Measurements from ENCODE around the gene RNF13.

The RNF13 gene

GRCh38 chr3:149781211-149781610, 31.8 kb upstream of the RNF13 start:
- no peaks in the 10 kb centered on the region for H3K9me3 ChIP-seq (ENCODE audit: control insufficient read depth, insufficient read depth, low read length)
- H3K4me1 ChIP-seq (ENCODE audit: control insufficient read depth, insufficient read depth, low read length), result no peaks in the 10 kb centered on the region
- H3K36me3 ChIP-seq (ENCODE audit: control insufficient read depth, insufficient read depth, low read length), result no peaks in the 10 kb centered on the region
- H3K9ac ChIP-seq (ENCODE audit: low read depth, low read length), result no peak overlapping the region
- no peaks in the 10 kb centered on the region for H3K27me3 ChIP-seq (ENCODE audit: control insufficient read depth, insufficient read depth, low read length)
- H3K4me3 ChIP-seq (ENCODE audit: low read depth, low read length), result no peak overlapping the region

DNA sequence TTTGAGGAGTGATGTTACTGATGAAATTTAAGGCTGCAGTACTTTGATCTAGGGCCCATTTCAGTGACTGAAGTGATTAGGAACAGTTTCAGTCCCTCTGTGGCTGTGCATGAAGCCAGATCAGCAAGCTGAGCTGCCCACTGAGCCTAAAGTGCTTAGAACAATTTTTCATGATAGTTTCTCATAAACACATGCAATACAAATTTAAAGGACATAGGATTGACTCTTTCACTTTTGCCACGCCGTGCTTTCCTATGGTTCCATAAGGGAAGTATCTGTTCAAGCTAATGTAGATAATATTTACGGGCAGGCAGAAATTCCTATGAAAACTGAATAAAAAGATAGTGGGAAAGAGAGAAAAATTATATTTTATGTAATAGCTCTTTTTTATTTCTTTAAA, 31.3 kb upstream of the RNF13 start:
- Histone ChIP-seq H3K9me3 (ENCODE audit: control insufficient read depth, insufficient read depth, low read length) (no peaks in the 10 kb centered on the region), H3K4me3 (ENCODE audit: low read depth, low read length) (no peak overlapping the region), H3K4me1 (ENCODE audit: control insufficient read depth, insufficient read depth, low read length) (no peaks in the 10 kb centered on the region), H3K36me3 (ENCODE audit: control insufficient read depth, insufficient read depth, low read length) (no peaks in the 10 kb centered on the region), H3K27me3 (ENCODE audit: control insufficient read depth, insufficient read depth, low read length) (no peaks in the 10 kb centered on the region), H3K9ac (ENCODE audit: low read depth, low read length) (no peak overlapping the region)

- H3K36me3 ChIP-seq (ENCODE audit: control insufficient read depth, insufficient read depth, low read length), result no peaks in the 10 kb centered on the region
- H3K4me1 ChIP-seq (ENCODE audit: control insufficient read depth, insufficient read depth, low read length), result no peaks in the 10 kb centered on the region
- H3K27me3 ChIP-seq (ENCODE audit: control insufficient read depth, insufficient read depth, low read length), result no peaks in the 10 kb centered on the region
- no peak overlapping the region for H3K9ac ChIP-seq (ENCODE audit: low read depth, low read length)
- no peaks in the 10 kb centered on the region for H3K9me3 ChIP-seq (ENCODE audit: control insufficient read depth, insufficient read depth, low read length)
- H3K4me3 ChIP-seq (ENCODE audit: low read depth, low read length), result no peak overlapping the region
These were observed 29.4 kb upstream of the RNF13 start for GRCh38 chr3:149783576-149783975.

GRCh38 chr3:149784064-149784704, 28.8 kb upstream of the RNF13 start:
- no peak overlapping the region for H3K4me3 ChIP-seq (ENCODE audit: low read depth, low read length)

DNA sequence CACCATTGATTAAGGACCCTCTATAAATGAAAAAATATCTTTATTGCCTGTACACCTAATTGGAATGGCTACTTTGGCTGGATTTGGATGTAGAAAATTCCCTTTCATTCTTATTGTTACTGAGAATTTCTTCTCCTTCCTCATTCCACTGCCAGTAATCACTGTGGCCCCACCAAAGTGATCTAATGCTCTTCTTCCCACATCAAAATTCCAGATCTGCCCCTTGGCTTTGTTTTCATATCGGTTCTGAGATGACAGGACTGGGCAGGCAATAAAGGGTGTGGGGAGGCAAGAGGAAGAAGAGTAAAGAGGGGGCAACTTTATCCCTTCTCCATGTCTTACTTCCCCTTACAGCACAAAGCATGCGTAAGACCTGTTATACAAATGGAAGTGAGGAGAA, 22.7 kb upstream of the RNF13 start:
- Histone ChIP-seq H3K9ac (ENCODE audit: low read depth, low read length) (no peak overlapping the region), H3K9me3 (ENCODE audit: control insufficient read depth, insufficient read depth, low read length) (no peaks in the 10 kb centered on the region)

More at GRCh38 chr3:149784064-149784704, 28.8 kb upstream of the RNF13 start:
- Histone ChIP-seq H3K9ac (ENCODE audit: low read depth, low read length) (no peak overlapping the region), H3K27me3 (ENCODE audit: control insufficient read depth, insufficient read depth, low read length) (no peaks in the 10 kb centered on the region), H3K4me1 (ENCODE audit: control insufficient read depth, insufficient read depth, low read length) (no peaks in the 10 kb centered on the region), H3K9me3 (ENCODE audit: control insufficient read depth, insufficient read depth, low read length) (no peaks in the 10 kb centered on the region), H3K36me3 (ENCODE audit: control insufficient read depth, insufficient read depth, low read length) (no peaks in the 10 kb centered on the region)

GRCh38 chr3:149790698-149791097, 22.3 kb upstream of the RNF13 start:
- no peak overlapping the region for H3K9ac ChIP-seq (ENCODE audit: low read depth, low read length)
- H3K4me3 ChIP-seq (ENCODE audit: low read depth, low read length), result no peak overlapping the region
- no peaks in the 10 kb centered on the region for H3K9me3 ChIP-seq (ENCODE audit: control insufficient read depth, insufficient read depth, low read length)
- no peaks in the 10 kb centered on the region for H3K27me3 ChIP-seq (ENCODE audit: control insufficient read depth, insufficient read depth, low read length)
- H3K36me3 ChIP-seq (ENCODE audit: control insufficient read depth, insufficient read depth, low read length), result no peaks in the 10 kb centered on the region
- H3K4me1 ChIP-seq (ENCODE audit: control insufficient read depth, insufficient read depth, low read length), result no peaks in the 10 kb centered on the region

More for the DNA sequence above, 22.7 kb upstream of the RNF13 start:
- H3K4me3 ChIP-seq (ENCODE audit: low read depth, low read length), result no peak overlapping the region
- H3K36me3 ChIP-seq (ENCODE audit: control insufficient read depth, insufficient read depth, low read length), result no peaks in the 10 kb centered on the region
- no peaks in the 10 kb centered on the region for H3K4me1 ChIP-seq (ENCODE audit: control insufficient read depth, insufficient read depth, low read length)
- H3K27me3 ChIP-seq (ENCODE audit: control insufficient read depth, insufficient read depth, low read length), result no peaks in the 10 kb centered on the region

DNA sequence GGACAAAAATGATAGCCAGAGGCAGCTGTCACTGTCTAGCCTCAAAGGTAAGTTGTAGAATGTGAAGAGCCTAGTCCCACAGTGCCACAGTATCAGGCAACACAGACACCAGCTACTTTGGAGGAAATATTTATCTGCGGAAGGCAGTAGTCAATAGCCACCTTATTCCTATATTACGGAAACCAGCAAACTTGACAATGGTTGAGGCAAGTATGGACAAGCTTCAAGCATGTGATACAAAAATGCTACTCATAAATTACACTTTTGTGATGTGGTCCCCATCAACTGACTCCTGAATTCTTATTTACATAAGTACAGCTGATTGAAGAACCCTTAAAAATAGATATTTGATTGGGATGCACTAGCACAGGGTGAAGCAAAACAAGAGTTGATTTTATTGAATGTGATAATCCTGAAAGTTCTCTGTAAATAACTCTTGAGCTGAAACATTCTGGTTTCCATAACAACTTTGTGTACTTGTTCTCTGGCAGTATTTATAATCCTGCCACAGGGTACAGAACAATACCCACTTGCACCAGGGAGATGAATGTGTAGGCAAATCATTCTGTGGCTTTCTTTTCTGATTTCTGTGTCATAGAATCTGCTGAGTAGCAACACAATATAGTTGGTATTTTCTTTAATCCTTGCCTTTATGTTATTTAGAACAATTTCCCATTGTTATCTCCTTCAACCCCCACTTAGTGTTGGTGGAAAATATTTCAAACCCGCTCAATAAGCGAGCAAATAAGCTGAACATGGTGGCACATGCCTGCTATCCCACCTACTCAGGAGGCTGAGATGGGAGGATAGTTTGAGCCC, 20.4 kb upstream of the RNF13 start, which contains the start of gene ANKUB1:
Gene ANKUB1 (minus strand): TSS at position 103 of the 819 bp plus-strand sequence. CDS start 188 bp downstream, outside the sequence.
- Histone ChIP-seq H3K36me3 (ENCODE audit: control insufficient read depth, insufficient read depth, low read length) (no peaks in the 10 kb centered on the region), H3K4me1 (ENCODE audit: control insufficient read depth, insufficient read depth, low read length) (no peaks in the 10 kb centered on the region), H3K4me3 (ENCODE audit: low read depth, low read length) (no peak within 1 kb of the TSS), H3K9ac (ENCODE audit: low read depth, low read length) (no peak within 1 kb of the TSS), H3K27me3 (ENCODE audit: control insufficient read depth, insufficient read depth, low read length) (no peaks in the 10 kb centered on the region), H3K9me3 (ENCODE audit: control insufficient read depth, insufficient read depth, low read length) (no peaks in the 10 kb centered on the region)

DNA sequence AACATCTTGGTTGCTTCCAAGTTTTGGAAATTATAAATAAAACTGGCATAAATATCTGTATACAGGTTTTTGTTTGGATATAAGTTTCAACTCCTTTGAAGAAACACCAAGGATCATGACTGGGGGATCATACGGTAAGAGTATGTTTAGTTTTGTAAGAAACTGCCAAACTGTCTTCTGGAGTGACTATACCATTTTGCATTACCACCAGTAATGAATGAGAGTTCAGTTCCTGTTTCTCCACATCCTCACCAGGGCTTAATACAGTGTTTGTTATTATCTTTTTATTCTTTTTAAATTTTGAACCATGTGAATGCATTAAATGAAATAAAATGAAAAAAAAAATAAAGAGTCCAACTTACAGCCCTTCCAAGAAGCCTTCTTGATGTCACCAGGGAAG, 17.0 kb upstream of the RNF13 start:
- no peaks in the 10 kb centered on the region for H3K9me3 ChIP-seq (ENCODE audit: control insufficient read depth, insufficient read depth, low read length)
- no peak overlapping the region for H3K4me3 ChIP-seq (ENCODE audit: low read depth, low read length)
- no peak overlapping the region for H3K9ac ChIP-seq (ENCODE audit: low read depth, low read length)
- no peaks in the 10 kb centered on the region for H3K4me1 ChIP-seq (ENCODE audit: control insufficient read depth, insufficient read depth, low read length)
- no peaks in the 10 kb centered on the region for H3K27me3 ChIP-seq (ENCODE audit: control insufficient read depth, insufficient read depth, low read length)
- H3K36me3 ChIP-seq (ENCODE audit: control insufficient read depth, insufficient read depth, low read length), result no peaks in the 10 kb centered on the region

- Histone ChIP-seq H3K27me3 (ENCODE audit: control insufficient read depth, insufficient read depth, low read length) (no peaks in the 10 kb centered on the region), H3K4me1 (ENCODE audit: control insufficient read depth, insufficient read depth, low read length) (no peaks in the 10 kb centered on the region), H3K9ac (ENCODE audit: low read depth, low read length) (no peak overlapping the region), H3K4me3 (ENCODE audit: low read depth, low read length) (no peak overlapping the region), H3K9me3 (ENCODE audit: control insufficient read depth, insufficient read depth, low read length) (no peaks in the 10 kb centered on the region), H3K36me3 (ENCODE audit: control insufficient read depth, insufficient read depth, low read length) (no peaks in the 10 kb centered on the region)
These were observed 12.3 kb upstream of the RNF13 start for GRCh38 chr3:149800693-149801092.

DNA sequence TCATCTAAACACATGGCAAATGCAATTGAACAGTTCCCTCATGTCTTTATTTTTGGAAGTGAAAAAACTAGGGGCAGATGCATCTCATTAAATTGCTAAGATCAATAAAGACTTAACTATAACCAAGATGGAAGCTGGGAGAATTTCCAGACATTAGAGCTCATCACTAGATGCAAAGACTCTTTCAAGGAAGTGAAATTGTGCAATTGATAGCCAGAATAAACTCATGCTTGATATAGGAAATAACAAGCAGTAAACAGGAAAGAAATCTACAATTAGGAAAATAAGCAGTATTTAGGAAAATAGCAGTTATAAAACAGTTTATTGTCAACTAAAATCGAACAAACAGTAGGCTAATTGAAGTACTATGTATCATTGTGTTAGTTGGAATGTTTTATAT, 11.8 kb upstream of the RNF13 start:
- Histone ChIP-seq H3K4me1 (ENCODE audit: control insufficient read depth, insufficient read depth, low read length) (no peaks in the 10 kb centered on the region), H3K4me3 (ENCODE audit: low read depth, low read length) (no peak overlapping the region), H3K9ac (ENCODE audit: low read depth, low read length) (no peak overlapping the region), H3K9me3 (ENCODE audit: control insufficient read depth, insufficient read depth, low read length) (no peaks in the 10 kb centered on the region), H3K36me3 (ENCODE audit: control insufficient read depth, insufficient read depth, low read length) (no peaks in the 10 kb centered on the region), H3K27me3 (ENCODE audit: control insufficient read depth, insufficient read depth, low read length) (no peaks in the 10 kb centered on the region)

DNA sequence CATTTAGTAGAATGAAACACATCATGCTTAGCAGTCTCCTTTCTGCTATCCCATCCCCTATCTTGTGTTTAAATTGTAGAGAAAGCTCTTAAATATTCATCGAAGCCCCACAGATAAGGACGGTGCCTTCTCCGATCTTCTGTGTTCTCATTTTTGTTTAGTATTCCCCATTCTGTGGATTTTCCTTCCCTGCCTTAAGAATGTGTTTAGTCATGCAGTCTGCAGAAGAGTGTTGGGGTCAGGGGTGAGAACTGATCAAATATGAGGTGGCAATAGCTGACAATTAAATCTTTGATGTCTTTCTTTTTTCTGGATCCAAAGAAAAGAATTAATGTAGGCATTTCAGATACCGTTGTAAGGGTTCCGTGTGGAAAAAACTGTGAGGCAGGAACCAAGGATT, 11.4 kb upstream of the RNF13 start:
- H3K4me3 ChIP-seq (ENCODE audit: low read depth, low read length), result no peak overlapping the region

DNA sequence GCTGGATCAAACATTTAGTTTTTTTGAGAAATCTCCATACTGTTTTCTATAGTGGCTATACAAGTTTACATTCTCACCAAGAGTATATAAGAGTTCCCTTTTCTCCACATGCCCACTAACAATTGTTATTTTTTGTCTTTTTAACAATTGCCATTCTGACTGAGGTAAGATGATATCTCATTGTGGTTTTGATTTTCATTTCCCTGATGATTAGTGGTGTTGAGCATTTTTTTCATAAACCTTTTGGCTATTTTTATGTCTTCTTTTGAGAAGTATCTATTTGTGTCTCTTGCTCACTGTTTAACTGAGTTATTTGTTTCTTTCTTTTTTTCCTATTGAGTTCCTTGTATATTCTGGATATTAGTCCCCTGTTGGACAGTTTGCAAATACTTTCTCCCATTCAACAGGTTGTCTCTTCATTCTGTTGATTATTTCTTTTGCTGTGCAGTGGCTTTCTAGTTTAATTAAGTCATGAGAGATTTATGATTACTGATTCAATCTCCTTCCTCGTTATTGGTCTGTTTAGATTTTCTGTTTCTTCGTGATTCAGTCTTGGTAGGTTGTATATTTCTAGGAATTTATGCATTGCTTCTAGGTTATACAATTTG, 6.7 kb upstream of the RNF13 start:
- H3K4me1 ChIP-seq (ENCODE audit: control insufficient read depth, insufficient read depth, low read length), result no peaks in the 10 kb centered on the region
- no peak overlapping the region for H3K4me3 ChIP-seq (ENCODE audit: low read depth, low read length)
- no peaks in the 10 kb centered on the region for H3K27me3 ChIP-seq (ENCODE audit: control insufficient read depth, insufficient read depth, low read length)
- no peaks in the 10 kb centered on the region for H3K36me3 ChIP-seq (ENCODE audit: control insufficient read depth, insufficient read depth, low read length)
- no peaks in the 10 kb centered on the region for H3K9me3 ChIP-seq (ENCODE audit: control insufficient read depth, insufficient read depth, low read length)
- H3K9ac ChIP-seq (ENCODE audit: low read depth, low read length), result no peak overlapping the region

More for the DNA sequence above, 11.4 kb upstream of the RNF13 start:
- no peaks in the 10 kb centered on the region for H3K4me1 ChIP-seq (ENCODE audit: control insufficient read depth, insufficient read depth, low read length)
- no peaks in the 10 kb centered on the region for H3K36me3 ChIP-seq (ENCODE audit: control insufficient read depth, insufficient read depth, low read length)
- no peaks in the 10 kb centered on the region for H3K9me3 ChIP-seq (ENCODE audit: control insufficient read depth, insufficient read depth, low read length)
- H3K9ac ChIP-seq (ENCODE audit: low read depth, low read length), result no peak overlapping the region
- H3K27me3 ChIP-seq (ENCODE audit: control insufficient read depth, insufficient read depth, low read length), result no peaks in the 10 kb centered on the region
